OCI-M2 (cell line): ENCODE measurements around the gene CACNB2.

Source experiments
- DNase-seq: peaks from one replicate; lab custom pipeline; 2025; ENCODE audit not compliant: unreplicated experiment; lab: John Stamatoyannopoulos, UW

CACNB2 gene

DNA sequence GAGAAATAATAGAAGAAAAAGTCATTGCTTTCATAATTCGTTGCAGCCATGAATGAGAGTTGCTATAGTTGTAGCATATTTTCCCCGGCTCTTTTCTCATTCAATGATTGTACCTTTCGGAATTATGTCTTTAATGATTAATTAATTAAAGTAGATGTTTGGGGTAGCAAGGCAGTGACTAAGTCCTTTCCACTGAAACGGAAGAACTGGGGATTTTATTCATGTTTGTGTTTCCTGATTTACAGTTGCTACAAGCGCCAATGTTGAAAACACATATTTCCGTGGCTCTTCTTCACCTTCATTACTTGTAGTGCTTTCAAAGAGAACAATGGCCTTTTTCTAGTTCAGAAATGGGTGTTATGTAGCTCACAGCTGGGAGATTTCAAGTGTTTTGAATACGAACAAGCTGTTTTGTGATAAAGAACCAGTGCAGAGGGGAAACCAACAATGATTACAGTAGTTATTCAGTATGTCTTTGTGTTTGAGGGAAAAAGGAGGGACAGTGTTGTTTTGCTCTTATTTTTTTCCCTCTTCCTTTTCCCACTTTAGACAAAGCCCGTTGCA is 357.7 kb downstream of the CACNB2 start:
- DNase-seq = no peak

DNA sequence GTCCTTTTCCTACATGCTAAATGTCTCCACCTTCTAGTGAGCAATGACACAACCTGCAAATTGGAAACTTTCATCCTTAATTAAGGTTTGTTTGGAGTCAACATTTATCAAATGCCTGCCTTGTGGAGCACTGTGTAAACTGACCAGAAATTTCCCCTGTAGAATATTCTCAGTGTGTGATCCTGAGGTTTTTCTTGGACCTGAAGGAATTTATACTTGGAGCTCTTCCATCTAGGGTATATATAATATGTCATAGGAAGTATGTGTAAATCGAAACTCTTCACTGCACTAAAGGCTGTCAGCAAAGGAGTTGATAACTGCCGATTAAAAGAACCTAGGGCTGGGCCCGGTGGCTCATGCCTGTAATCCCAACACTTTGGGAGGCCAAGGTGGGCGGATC is 358.8 kb downstream of the CACNB2 start:
- DNase-seq = no peak

DNA sequence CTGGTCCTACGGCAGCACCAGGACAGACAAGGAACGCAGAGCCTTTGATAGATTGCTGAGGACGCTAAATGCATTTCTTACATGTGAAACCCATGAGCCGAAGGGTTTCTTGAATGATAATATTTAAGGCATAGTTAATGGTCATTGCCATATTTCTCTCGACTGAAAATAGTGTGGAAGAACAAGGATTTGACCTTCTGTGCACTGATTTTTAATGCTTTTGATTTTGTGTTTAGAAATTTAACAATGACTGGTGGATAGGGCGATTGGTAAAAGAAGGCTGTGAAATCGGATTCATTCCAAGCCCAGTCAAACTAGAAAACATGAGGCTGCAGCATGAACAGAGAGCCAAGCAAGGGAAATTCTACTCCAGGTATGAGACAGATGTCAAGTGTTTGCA is 360.4 kb downstream of the CACNB2 start:
- DNase-seq = no peak

DNA sequence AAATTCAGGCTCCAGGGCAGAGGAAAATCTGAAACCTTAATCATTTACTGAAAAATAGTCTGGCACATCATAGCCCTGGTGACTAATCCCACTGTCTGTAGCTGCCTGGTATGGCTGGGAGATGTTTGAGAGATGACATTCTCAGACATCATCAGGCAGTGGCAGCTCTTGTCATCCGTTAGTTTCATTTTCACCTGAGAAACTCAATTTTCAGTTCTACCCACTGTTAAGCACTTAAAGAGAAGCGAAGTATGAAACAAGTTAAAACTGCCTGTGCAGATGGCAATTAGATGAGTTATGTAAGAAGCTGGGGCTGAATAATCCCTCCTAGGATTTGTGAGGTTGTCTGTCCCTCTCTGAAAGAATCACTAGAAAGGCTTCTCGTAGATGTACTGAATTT is 361.0 kb downstream of the CACNB2 start:
- DNase-seq = no peak

DNA sequence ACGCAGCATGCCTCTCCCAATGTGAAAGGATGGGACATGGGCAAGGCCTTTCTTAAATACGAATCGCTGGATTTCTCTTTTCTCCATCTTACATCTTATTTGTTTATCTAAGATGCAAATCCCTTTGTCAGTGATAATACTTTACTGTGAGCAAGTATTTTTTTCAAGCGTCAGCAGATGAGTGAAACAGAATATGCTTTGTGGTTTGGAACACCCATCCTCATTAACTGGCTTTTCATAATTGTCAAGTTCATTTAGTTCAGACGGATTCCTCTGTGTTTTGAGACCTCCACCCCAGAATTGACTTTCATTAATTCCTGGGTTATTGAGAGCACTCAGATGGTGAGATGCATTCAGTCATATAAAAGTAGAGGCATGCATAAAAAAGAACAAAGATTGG is 361.4 kb downstream of the CACNB2 start:
- no peak for DNase-seq

DNA sequence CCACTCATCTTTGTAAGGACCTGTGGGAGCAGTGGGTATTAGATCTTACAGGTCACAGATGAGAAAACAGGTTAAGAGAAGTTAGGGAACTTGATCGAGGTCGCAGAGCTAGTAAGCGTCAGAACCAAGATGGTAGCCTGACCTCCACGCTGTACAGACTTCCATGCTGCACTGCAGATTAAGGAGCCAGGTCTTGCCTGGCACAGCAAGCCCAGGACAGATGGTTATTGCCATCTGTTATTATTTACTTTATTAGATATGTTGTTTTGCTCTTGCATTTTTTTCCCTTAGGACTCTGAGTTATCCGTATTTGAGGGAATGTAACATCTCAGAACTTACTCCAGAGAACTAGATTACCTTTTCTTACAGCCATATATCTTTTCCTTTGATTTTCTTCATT is 363.9 kb downstream of the CACNB2 start:
- no peak for DNase-seq

DNA sequence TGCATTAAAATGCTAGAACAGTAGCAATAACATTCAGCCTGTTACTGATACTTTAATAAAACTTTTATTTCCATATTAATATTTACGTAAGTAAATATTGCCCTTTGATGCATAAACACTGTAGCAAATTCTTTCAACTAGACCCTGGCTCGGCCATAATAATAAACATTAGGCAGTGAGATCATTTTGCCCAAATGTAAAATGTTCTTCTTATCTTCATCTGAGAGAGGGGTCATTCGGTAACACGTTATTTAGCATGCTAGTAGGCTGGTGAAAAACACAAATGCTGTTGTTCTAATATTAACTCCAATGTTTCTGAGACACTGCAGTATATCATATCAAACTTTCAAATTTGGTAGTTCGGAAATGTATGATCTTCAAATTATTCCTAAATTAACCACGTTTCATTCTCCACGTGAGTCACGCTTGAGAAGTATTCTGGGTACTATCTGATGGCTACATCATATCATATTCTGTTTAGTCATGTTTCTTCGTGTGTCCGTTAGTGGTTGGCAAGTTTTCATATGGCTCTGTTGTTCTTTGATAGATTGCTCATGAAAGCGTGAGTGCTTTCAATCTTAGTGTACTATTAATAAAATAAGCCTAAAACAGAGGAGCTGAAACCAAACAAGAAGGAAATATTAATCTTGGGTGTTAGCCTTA is 365.4 kb downstream of the CACNB2 start:
- no peak for DNase-seq

DNA sequence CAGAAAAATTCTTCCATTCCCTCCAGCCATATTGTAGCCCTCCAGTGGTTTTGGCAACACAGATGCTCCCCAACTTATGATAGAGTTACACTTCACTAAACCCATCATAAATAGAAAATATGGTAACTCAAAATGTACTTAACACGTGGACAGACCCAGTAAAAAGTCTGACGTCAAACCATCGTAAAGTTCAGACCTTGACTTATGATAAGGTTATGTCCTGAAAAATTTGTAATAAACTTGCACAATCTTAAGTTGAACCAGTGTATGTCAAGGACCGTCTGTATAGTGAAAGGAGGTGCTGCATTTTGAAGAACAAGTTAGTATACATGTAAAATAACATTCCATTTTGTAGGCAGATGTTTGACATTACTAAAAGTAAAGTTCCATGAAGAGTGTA is 368.4 kb downstream of the CACNB2 start:
- no peak for DNase-seq

DNA sequence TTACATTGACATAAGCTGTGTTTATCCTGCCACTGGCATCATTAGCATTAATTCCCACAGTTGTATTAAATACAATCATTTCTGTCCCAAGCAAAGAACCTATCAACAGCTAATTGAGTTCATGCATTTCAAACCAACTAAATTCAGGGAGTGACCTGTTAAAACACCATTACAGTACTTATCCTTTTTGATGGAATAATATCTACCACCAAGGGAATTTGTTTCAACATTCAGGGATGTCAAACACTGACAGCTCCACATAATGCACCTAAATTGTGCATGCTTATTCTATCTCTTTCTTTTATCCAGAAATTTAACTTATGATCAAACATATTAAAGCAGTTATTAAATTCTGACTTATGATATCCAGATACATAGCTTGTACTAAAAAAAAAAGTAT is 374.3 kb downstream of the CACNB2 start:
- no peak for DNase-seq

DNA sequence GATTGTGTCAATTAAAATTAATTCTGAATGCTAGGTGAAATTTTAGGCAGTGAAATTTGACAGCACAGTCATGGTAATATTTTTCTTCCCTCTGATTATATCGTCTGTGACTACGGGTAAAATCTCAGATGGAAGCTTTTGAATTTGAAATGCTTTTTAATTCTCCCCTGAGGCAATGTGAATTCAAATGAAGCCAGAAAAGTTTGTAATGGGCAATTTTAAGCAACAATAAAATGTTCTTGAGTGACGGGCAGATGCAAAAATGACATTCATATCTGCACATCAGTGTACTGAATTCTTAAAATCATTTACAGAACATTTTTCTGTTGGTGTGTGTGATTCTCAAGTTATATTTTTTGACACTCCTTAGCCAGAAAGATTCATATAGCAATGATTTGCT is 376.6 kb downstream of the CACNB2 start:
- no peak for DNase-seq

DNA sequence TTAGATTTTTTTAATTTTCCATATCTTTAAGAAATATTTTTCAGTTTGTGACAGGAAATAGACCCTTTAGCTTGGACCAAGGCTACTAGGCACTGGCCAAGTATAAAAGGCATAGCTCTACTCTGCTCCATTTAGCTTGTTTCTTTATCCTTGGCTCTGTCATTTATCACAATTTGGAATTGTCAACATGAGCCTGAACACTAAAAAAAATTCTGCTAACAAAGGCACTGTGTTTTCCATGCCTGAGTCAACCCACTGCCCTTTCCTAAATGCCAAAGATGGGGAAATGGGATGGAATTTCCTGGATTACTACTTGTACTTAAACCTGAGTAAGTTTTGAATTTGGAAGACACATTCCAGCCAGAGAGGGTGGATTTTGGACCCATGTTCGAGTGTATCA is 382.8 kb downstream of the CACNB2 start:
- no peak for DNase-seq

DNA sequence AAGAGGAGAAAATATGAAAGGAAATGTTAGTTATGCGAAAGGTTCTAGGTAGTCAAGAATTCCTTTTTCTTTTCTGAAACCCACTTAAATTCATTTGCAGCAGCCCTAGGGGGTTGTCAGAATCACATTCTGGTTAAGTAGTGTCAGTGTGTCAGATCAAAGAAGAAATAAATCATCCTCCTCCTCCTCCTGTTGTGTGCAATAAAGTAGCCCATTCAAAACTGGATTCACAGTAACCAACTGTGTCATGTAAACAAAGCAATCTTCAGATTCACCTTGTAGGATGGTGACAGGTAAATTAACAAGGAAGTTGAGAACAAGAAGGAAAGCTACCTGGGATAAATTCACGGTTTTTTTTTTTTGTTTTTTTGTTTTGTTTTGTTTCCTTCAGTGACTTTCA is 383.6 kb downstream of the CACNB2 start:
- DNase-seq = no peak

DNA sequence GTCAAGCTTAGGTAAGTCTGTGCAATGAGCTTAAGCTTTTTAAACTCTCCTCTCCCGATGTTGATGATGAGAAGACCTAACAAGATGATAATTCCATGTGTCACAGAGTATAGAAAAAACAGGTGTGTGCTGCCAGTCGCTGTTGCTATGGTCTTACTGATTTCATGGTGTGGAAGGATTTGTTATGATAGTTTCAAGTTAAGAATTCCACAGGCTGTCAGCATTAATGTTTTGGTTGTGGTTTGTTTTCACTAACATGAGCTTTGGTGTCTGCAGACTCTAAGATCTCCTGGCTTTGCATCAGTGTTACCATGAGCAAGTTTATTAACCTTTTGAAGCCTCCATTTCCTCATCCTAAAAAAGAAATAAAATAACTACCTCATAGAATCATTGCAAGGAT is 387.5 kb downstream of the CACNB2 start:
- DNase-seq = no peak

DNA sequence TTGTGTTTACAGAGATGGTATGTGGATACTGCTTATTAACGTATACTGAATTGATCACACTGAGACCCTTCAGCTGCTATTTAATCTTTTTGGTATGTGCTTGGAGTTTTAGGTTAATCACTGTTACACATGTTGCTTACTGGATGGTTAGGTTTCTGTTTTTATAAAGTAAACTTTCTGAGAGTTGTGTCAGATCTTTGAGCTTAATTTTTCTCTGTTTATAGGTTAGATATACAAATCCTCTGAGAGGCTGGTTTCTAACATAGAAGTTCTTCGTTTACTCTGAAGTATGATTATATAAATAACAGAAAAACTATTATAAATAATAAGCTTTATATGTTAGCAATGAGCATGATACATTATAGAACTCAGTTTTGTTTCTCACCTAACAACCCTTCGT is 388.1 kb downstream of the CACNB2 start:
- no peak for DNase-seq

DNA sequence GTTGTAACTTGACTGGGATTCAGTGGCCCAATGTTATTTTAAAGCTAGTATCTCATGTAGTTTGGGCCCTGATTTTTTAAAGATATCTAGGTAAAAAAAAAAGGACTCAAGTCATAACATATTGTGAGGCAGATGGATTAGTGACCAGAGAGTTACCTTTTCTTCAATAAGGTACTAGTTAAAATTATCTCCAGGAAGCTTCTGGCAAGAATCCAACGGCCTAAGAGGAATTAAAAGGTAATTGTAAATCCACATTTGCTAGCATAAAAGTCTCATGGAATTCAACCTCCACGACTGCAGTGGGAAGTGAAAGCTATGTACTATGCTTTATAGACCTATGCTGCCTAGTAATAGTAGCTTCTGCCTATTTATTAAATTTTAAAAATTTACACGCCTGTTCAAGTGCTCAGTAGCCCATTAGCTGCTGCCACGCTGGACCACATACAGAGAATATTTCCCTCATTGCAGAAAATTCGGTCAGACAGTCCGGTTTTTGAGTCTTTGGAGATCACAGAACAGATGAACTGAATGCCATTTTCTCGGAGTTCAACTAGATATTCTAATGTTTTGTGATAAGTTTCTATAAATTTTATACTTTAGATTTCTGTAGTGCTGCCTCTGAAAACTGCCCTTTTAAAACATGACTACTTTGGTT is 392.8 kb downstream of the CACNB2 start:
- no peak for DNase-seq

DNA sequence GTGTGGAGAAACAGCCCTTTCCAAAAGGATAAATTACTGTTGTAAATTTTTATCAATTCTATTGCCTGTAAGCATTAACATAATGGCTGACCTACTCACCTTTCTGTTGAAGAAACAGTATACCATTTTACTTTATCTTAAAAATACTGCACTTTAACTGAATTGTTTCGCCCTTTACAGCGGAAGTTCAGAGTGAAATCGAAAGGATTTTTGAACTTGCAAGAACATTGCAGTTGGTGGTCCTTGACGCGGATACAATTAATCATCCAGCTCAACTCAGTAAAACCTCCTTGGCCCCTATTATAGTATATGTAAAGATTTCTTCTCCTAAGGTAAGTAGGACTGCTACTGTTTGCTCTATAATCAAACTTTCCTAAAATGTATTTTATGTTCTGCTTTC is 393.7 kb downstream of the CACNB2 start:
- no peak for DNase-seq

DNA sequence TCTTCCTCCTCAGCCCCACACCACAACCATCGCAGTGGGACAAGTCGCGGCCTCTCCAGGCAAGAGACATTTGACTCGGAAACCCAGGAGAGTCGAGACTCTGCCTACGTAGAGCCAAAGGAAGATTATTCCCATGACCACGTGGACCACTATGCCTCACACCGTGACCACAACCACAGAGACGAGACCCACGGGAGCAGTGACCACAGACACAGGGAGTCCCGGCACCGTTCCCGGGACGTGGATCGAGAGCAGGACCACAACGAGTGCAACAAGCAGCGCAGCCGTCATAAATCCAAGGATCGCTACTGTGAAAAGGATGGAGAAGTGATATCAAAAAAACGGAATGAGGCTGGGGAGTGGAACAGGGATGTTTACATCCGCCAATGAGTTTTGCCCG is 399.1 kb downstream of the CACNB2 start:
- no peak for DNase-seq

DNA sequence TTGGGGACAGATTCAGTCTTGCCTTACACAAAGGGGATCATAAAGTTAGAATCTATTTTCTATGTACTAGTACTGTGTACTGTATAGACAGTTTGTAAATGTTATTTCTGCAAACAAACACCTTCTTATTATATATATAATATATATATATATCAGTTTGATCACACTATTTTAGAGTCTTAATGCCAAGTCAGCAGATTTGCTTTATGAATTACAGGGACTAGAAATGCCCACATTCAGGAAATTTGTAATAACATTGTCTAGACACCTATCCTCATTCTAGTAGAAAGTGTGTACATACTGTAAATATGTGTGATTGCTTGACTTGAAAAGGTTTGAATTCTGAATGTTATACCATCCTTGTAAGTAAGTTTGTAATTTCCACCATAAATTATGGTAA is 400.0 kb downstream of the CACNB2 start:
- DNase-seq = no peak

DNA sequence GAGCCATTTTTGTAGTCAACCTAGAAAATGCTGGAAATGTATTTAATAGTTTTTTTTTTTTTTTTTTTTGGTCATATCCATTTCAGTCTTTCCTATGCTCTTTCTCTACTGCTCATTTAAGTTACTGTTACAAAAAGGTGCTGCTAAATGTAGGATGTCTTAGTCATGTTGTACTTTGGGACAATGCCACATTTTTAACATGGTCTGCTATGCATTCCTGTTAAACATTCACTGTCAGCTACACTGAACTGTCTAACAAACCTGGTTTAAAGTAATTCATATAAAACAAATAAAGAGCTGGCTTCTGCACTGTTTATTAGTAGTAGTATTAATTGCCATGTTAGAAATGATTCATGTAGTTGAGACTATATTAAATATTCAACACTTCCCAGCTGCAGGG is 402.6 kb downstream of the CACNB2 start:
- no peak for DNase-seq

DNA sequence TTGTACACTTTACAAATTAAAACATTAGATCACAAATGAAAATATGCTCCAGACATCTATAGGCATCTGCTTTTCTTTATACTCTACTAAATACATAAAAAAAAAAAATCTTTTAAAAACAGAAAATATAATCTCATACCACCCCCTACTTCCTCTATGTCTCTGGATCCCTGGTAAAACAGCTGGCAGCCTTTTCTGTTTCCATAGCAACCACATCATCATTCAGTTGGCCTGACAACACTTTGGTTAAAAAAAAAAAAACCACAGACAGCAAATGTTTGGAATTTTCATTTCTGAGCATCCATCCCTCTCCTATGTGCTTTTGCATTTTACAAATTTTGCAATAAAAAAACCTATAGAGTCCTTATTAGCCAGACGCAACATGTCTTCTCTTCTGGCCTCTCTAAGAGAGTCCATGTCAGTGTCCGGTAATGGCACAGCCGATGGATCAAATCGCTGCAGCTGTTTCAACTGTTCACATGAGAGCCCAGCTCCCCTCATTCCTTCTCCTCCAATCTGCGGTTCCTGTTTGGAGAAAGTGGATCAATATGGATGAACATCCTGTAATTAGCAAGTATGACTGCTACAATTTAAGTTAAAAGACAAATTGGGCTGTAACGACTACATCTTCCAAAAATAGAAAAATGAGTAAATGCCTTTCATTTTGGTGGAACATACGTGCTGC is 405.5 kb downstream of the CACNB2 start:
- no peak for DNase-seq

DNA sequence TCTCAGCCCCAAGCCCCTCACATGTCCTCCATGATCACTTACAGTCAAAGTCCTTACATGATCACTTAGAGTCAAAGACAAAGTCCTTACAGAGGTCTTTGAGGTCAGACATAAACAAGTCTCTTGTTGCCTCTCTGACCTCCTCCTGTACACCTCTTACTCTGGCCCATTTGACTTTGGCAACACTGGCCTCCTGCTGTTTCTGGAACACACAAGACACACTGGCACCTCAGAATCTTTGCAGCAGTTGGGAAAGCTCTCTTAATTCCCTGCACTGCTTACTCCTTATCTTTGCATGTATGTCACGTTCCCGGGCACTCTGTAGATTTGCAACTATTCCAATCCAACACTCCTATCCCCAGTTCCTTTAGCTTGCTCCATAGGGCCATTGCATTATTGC is 408.9 kb downstream of the CACNB2 start:
- DNase-seq = no peak

DNA sequence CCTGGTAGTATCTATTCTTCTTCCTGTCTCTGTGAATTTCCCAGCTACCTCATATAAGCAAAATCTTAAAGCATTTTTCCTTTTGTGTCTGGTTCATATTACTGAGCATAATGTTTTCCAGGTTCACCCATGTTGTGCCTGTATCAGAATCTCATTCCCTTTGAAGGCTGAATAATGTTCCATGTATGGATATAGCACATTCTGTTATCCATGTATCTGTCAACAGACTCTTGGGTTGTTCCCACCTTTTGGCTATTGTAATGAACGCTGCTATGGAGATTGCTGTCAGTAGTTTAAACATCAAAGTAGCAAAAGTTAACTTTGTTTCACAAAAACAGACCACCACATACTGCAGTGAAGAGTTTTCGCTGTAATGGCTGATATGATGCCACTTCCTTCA is 411.2 kb downstream of the CACNB2 start:
- no peak for DNase-seq
